ENCODE measurements around the gene GSTO2. TPM values are rescaled to one million over a fixed set of nuclear protein-coding genes. Genes with fewer than 3 reads are reported as not detected.

The GSTO2 gene
- total RNA-seq, 1 donor from 2014 or later: 7.8 TPM

- H3K4me1 ChIP-seq: no peaks in the 10 kb centered on the region
- H3K4me3 ChIP-seq: no peak overlapping the region
- H3K27ac ChIP-seq: no peak overlapping the region
- DNase-seq (no peak), ATAC-seq (no peak)
- intact Hi-C loops (cut with DNase I): no loop called here
- H3K27me3 ChIP-seq (ENCODE audit: low read depth): no peaks in the 10 kb centered on the region
- no peak for TF ChIP-seq CTCF (IDR thresholded peaks at IDR 0.05)
- no peaks in the 10 kb centered on the region for H3K36me3 ChIP-seq
- no peaks in the 10 kb centered on the region for H3K9me3 ChIP-seq
Observed at GRCh38 chr10:104288355-104288754, 19.4 kb downstream of the GSTO2 start.

GRCh38 chr10:104291439-104291951, 22.5 kb downstream of the GSTO2 start:
- intact Hi-C loops (cut with DNase I): loop anchor here (5.0 kb wide), 1 partner anchor 61 kb away; the partner anchor contains the start of gene CFAP58
- no peak overlapping the region for H3K27ac ChIP-seq
- DNase-seq (peak; percentile 95), ATAC-seq (peak; percentile 98 to 99)
- no peaks in the 10 kb centered on the region for H3K4me1 ChIP-seq
- no peaks in the 10 kb centered on the region for H3K9me3 ChIP-seq
- no peak overlapping the region for H3K4me3 ChIP-seq
- H3K36me3 ChIP-seq: no peaks in the 10 kb centered on the region
- peak; percentile 100 for TF ChIP-seq CTCF (IDR thresholded peaks at IDR 0.05)
- no peaks in the 10 kb centered on the region for H3K27me3 ChIP-seq (ENCODE audit: low read depth)

- Histone ChIP-seq H3K36me3 (no peaks in the 10 kb centered on the region), H3K27ac (no peak overlapping the region), H3K4me3 (no peak overlapping the region), H3K9me3 (no peaks in the 10 kb centered on the region), H3K4me1 (peaks cover 4% of the 10 kb centered on the region), H3K27me3 (ENCODE audit: low read depth) (no peaks in the 10 kb centered on the region)
- no peak for DNase-seq
- intact Hi-C loops (cut with DNase I): loop anchor here (5.0 kb wide), 1 partner anchor 59 kb away; the partner anchor contains the start of gene CFAP58
- no peak for TF ChIP-seq CTCF (IDR thresholded peaks at IDR 0.05)
- ATAC-seq: no peak
Observed at GRCh38 chr10:104293011-104293410, 24.0 kb downstream of the GSTO2 start.

- H3K9me3 ChIP-seq: no peaks in the 10 kb centered on the region
- ATAC-seq: no peak
- H3K27ac ChIP-seq: no peak overlapping the region
- H3K4me3 ChIP-seq: no peak overlapping the region
- H3K27me3 ChIP-seq (ENCODE audit: low read depth): no peaks in the 10 kb centered on the region
- H3K36me3 ChIP-seq: no peaks in the 10 kb centered on the region
- DNase-seq: no peak
- H3K4me1 ChIP-seq: peaks cover 9% of the 10 kb centered on the region
- intact Hi-C loops (cut with DNase I): loop anchor here (5.0 kb wide), 1 partner anchor 58 kb away; the partner anchor contains the start of gene CFAP58
- TF ChIP-seq CTCF (IDR thresholded peaks at IDR 0.05): no peak
Observed at GRCh38 chr10:104293781-104294321, 24.9 kb downstream of the GSTO2 start.

GRCh38 chr10:104296687-104297436, 27.9 kb downstream of the GSTO2 start:
- no peaks in the 10 kb centered on the region for H3K36me3 ChIP-seq
- intact Hi-C loops (cut with DNase I): no loop called here
- H3K27me3 ChIP-seq (ENCODE audit: low read depth): no peaks in the 10 kb centered on the region
- peaks cover 33% of the 10 kb centered on the region for H3K4me1 ChIP-seq
- no peak for TF ChIP-seq CTCF (IDR thresholded peaks at IDR 0.05)
- no peak overlapping the region for H3K4me3 ChIP-seq
- DNase-seq (no peak), ATAC-seq (no peak)
- H3K9me3 ChIP-seq: no peaks in the 10 kb centered on the region
- no peak overlapping the region for H3K27ac ChIP-seq
